Vagina (tissue), 2 donors: ENCODE data around the gene SCFD2. TPM values are rescaled to one million over a fixed set of nuclear protein-coding genes. Genes with fewer than 3 reads are reported as not detected.

Source experiments
- DNase-seq, 2 donors: peaks; one replicate each; pipeline ENCODE4 v3.0.0-alpha.2; 2017; ENCODE audit errors: extremely low spot score in 2 of 2
- H3K27ac ChIP-seq: fragments of 200-600 bp; sonication (generic); one replicate; pipeline ENCODE4 v1.5.1; 2019
- H3K27me3 ChIP-seq: fragments of 200-600 bp; sonication (generic); one replicate; pipeline ENCODE4 v1.5.1; 2019
- H3K36me3 ChIP-seq, 2 donors: fragments of 200-600 bp; sonication (generic); one replicate each; pipeline ENCODE4 v1.5.1; 2017 to 2019
- H3K4me1 ChIP-seq: fragments of 200-600 bp; sonication (generic); one replicate; pipeline ENCODE4 v1.5.1; 2019
- H3K4me3 ChIP-seq, 2 donors: fragments of 200-600 bp; sonication (generic); 1 replicate in 1 of 2; 2 replicates in 1 of 2; pipeline ENCODE4 v1.5.1; 2016 to 2019
- H3K9me3 ChIP-seq: fragments of 200-600 bp; sonication (generic); one replicate; pipeline ENCODE4 v1.5.1; 2019
- CTCF ChIP-seq, 3 experiments: fragments of 450-650 bp in 2 of 3; fragments of 200-600 bp in 1 of 3; sonication (generic) in 1 of 3; IDR thresholded peaks; one replicate each; pipeline ENCODE4 v1.5.1; 2017 to 2019; ENCODE audit warnings: antibody characterized with exemption in 3 of 3, mild to moderate bottlenecking in 2 of 3, moderate library complexity in 2 of 3
- POLR2A ChIP-seq, 2 donors: fragments of 450-650 bp; IDR thresholded peaks; one replicate each; pipeline ENCODE4 v1.6.1; 2017; ENCODE audit warnings: antibody characterized with exemption in 2 of 2, mild to moderate bottlenecking in 2 of 2, moderate library complexity in 2 of 2
- POLR2AphosphoS5 ChIP-seq, 2 donors: sonication (generic); formaldehyde crosslinking; IDR thresholded peaks; one replicate each; pipeline ENCODE4 v1.9.0; 2017; ENCODE audit warnings: antibody characterized with exemption in 2 of 2, mild to moderate bottlenecking in 2 of 2, low read depth in 1 of 2; ENCODE audit not compliant: insufficient read depth in 1 of 2
- intact Hi-C: fragments of 100-400 bp; cut with DNase I; formaldehyde crosslinking; loops from one replicate; pipeline ENCODE4 v1.15.1; 2023
- total RNA-seq: library from RNA; depleted of rRNA; stranded (reverse); fragments of >200 nt; gene quantifications from one replicate; pipeline ENCODE4 v1.2.3, GENCODE V29; 2016

Gene SCFD2
- total RNA-seq, 1 donor from 2014 or later: 33.1 TPM

GRCh38 chr4:52833941-52834525, 531.8 kb downstream of the SCFD2 start:
- Histone ChIP-seq H3K27ac (no peak overlapping the region), H3K4me3 (no peak overlapping the region), H3K36me3 (no peaks in the 10 kb centered on the region), H3K9me3 (no peaks in the 10 kb centered on the region), H3K27me3 (no peaks in the 10 kb centered on the region), H3K4me1 (peaks cover 22% of the 10 kb centered on the region)
- peak in 1 of 2 donors; percentile 48 for TF ChIP-seq POLR2AphosphoS5 (IDR thresholded peaks at IDR 0.05; ENCODE audit: insufficient read depth in 1 of 2, low read depth in 1 of 2)
- no peak for TF ChIP-seq POLR2A (IDR thresholded peaks at IDR 0.05)
- no peak for TF ChIP-seq CTCF (IDR thresholded peaks at IDR 0.05)
- no peak for DNase-seq
- intact Hi-C loops: no loop called here

GRCh38 chr4:52825460-52826090, 540.3 kb downstream of the SCFD2 start:
- DNase-seq: peak in 1 of 2 donors; percentile 82

DNA sequence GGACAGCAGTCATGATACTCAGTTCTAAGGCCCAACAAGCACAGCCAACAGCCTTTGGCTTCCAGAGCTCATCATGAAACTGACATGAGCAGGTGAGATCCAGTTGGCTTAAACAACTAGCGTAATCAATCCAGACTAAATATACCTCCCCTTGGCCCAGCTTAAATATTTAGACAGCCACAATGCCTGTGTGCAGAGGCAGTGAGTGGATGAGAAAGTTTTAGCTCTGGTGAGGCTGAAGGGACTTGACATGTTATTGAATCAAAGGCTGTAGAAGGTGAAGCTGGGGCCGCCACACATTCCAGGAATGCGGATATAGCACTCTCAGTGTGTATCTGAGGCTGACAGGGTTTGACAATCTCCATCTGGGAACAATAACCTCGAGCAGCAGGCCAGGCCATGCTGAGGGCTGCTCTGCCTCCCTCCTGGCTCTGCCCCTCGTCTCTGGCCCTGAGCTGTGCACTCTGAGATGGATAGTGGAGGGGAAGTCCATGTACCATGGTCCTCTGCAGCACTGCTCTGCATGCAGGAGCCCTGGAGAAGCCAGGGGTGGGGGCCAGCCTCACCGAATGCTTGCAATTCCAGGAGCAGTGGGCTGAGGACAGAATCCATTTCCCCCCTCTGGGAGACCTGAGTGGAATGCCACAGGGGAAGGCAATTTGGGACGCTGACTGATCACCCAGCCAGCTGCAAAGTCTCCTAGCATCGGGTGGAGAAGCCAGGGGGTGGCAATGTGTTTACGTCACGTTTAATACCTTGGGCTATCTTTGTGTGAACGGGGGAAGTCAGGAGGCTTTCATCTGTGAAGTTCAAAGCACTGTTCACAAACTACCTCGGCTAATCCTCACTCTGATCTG, 541.0 kb downstream of the SCFD2 start:
- H3K27ac ChIP-seq: peak overlapping the region; percentile 64
- no peak for TF ChIP-seq POLR2AphosphoS5 (IDR thresholded peaks at IDR 0.05; ENCODE audit: insufficient read depth in 1 of 2, low read depth in 1 of 2)
- TF ChIP-seq POLR2A (IDR thresholded peaks at IDR 0.05): no peak
- TF ChIP-seq CTCF (IDR thresholded peaks at IDR 0.05): no peak
- H3K9me3 ChIP-seq: no peaks in the 10 kb centered on the region
- no peaks in the 10 kb centered on the region for H3K27me3 ChIP-seq
- no peak overlapping the region for H3K4me3 ChIP-seq
- no peaks in the 10 kb centered on the region for H3K36me3 ChIP-seq
- peak in 1 of 2 donors; percentile 85 for DNase-seq
- intact Hi-C loops: no loop called here
- H3K4me1 ChIP-seq: peaks cover 29% of the 10 kb centered on the region

More at GRCh38 chr4:52825460-52826090, 540.3 kb downstream of the SCFD2 start:
- Histone ChIP-seq H3K4me1 (peaks cover 29% of the 10 kb centered on the region), H3K36me3 (no peaks in the 10 kb centered on the region), H3K27ac (peak overlapping the region; percentile 64), H3K4me3 (no peak overlapping the region), H3K27me3 (no peaks in the 10 kb centered on the region), H3K9me3 (no peaks in the 10 kb centered on the region)
- TF ChIP-seq POLR2A (IDR thresholded peaks at IDR 0.05) (no peak), POLR2AphosphoS5 (IDR thresholded peaks at IDR 0.05; ENCODE audit: insufficient read depth in 1 of 2, low read depth in 1 of 2) (no peak), CTCF (IDR thresholded peaks at IDR 0.05) (no peak)
- intact Hi-C loops: no loop called here

DNA sequence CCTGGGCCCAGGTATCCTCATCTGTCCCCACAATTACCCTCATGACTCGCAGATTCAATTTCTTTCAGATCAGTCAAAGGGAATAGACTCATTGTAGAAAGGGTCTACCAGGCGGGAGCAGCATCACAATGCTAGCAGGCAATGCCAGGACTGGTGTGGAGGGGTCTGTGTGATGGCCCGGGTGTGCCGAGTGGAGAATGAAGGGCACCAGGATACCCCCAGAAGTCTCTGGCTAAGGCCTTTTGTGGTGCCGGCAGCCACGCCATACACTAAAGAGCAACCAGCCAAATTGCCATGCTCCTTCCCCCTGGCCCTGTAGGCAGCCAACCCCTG, 541.6 kb downstream of the SCFD2 start:
- H3K4me1 ChIP-seq: peaks cover 29% of the 10 kb centered on the region
- H3K9me3 ChIP-seq: no peaks in the 10 kb centered on the region
- peak overlapping the region; percentile 64 for H3K27ac ChIP-seq
- intact Hi-C loops: no loop called here
- H3K36me3 ChIP-seq: no peaks in the 10 kb centered on the region
- peak in 1 of 2 donors; percentile 82 for DNase-seq
- no peak for TF ChIP-seq CTCF (IDR thresholded peaks at IDR 0.05)
- no peak for TF ChIP-seq POLR2A (IDR thresholded peaks at IDR 0.05)
- no peak for TF ChIP-seq POLR2AphosphoS5 (IDR thresholded peaks at IDR 0.05; ENCODE audit: insufficient read depth in 1 of 2, low read depth in 1 of 2)
- H3K4me3 ChIP-seq: no peak overlapping the region
- H3K27me3 ChIP-seq: no peaks in the 10 kb centered on the region
